Mucosa of stomach (tissue), 1 donor: ENCODE results near the gene RIPPLY3.
"Not testable (repeated sequence)": the region's sequence is repeated elsewhere in the genome, so short reads cannot be mapped to it uniquely, and the experiment has no call there.

Source experiments
- H3K27me3 ChIP-seq: one replicate; pipeline ENCODE4 v1.7.0; 2013; ENCODE audit warnings: mild to moderate bottlenecking, low read length; ENCODE audit not compliant: control insufficient read depth, insufficient read depth
- H3K36me3 ChIP-seq: one replicate; pipeline ENCODE4 v1.7.0; 2013; ENCODE audit warnings: low read length; ENCODE audit not compliant: control insufficient read depth, insufficient read depth
- H3K4me1 ChIP-seq: one replicate; pipeline ENCODE4 v1.7.0; 2013; ENCODE audit warnings: mild to moderate bottlenecking, low read length; ENCODE audit not compliant: control insufficient read depth, insufficient read depth
- H3K4me3 ChIP-seq: one replicate; pipeline ENCODE4 v1.7.0; 2013; ENCODE audit warnings: low read length
- H3K9ac ChIP-seq: one replicate; pipeline ENCODE4 v1.7.0; 2013; ENCODE audit warnings: mild to moderate bottlenecking, low read length, moderate library complexity
- H3K9me3 ChIP-seq: one replicate; pipeline ENCODE4 v1.7.0; 2013; ENCODE audit warnings: mild to moderate bottlenecking, low read length, moderate library complexity; ENCODE audit not compliant: control insufficient read depth
- donor health status: Pancreatic carcinoma.

RIPPLY3 gene

GRCh38 chr21:36989199-36989698 lies 17.3 kb upstream of the RIPPLY3 start:
- H3K9me3 ChIP-seq, H3K4me1 ChIP-seq, H3K36me3 ChIP-seq, H3K27me3 ChIP-seq: not testable (repeated sequence)
- peak overlapping the region; percentile 75 for H3K9ac ChIP-seq
- H3K4me3 ChIP-seq, result peak overlapping the region; percentile 25

DNA sequence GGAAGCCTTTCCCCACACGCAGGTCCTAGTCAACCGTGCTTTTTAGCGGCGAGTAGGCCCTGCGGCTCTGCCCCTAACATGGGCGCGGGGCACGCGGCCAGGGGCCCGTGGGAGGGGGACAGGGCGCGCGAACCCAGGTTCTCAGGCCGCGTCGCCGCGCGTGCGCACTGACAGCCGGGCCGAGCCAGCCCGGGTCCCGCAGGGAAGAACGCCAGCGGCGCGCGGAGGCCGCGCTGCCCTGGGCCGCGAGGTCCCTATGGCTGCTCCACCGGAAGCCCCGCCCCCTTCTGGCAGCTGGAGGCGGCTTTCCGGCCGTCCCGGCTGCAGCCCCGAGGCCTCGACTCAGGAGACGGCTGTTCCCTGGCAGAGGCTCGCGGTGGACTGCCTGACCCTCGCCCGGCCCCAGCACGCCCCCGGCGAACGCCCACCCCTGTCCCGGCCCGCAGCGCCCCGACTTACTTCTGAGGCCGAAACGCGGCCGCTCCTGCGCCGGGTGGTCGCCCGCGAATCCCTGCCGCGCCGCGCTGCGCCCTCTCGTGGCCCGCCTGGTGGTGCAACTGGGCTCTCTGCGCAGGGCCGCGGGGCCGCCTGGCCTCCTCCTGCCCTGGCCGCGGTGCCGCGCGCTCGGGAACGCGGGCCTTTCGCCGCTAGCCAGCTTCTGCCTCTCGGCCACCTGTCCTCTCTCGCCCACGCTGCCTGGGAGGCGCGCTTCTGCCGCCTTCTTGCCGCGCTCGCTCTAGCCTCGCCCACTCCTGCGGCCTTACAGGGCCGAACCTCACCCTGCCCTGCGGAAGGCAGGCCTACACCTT lies 16.6 kb upstream of the RIPPLY3 start:
- Histone ChIP-seq H3K27me3 (no peaks in the 10 kb centered on the region), H3K4me3 (peak overlapping the region; percentile 25), H3K9ac (peak overlapping the region; percentile 75), H3K9me3 (no peaks in the 10 kb centered on the region), H3K36me3 (no peaks in the 10 kb centered on the region), H3K4me1 (peaks cover 5% of the 10 kb centered on the region)

DNA sequence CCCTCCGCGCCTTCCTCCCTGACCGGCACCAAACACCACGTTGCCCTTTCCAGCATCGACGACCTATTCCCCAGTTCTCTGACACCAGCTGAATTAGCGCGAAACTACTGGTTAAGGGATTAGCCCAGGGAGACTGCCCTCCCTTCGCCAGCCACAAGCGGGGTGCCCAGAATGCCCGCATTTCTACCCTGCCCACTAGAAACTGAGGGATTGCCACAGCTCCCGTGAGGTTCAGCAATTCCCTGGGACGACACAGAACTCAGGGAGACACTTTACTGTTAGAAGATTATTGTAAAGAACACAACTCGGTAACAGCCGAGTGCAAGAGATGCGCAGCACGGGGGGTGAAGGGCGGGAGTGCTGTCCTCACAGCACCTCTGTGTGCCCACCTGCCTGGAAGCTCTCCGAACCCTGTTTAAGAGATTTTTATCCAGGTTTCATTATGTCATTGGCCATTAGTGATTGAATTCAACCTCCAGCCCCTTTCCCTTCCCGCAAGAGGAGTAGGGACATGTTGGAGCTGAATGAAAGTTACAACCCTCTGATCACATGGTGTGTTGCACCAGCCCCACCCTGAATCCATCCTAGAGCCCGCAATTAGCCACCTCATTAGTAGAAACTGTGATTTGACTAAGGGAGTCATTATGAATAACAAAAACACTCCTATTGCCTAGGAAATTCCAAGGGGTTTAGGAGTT lies 15.8 kb upstream of the RIPPLY3 start:
- Histone ChIP-seq H3K9ac (peak overlapping the region; percentile 75), H3K9me3 (no peaks in the 10 kb centered on the region), H3K4me1 (peaks cover 5% of the 10 kb centered on the region), H3K27me3 (no peaks in the 10 kb centered on the region), H3K4me3 (peak overlapping the region; percentile 25), H3K36me3 (no peaks in the 10 kb centered on the region)

- no peak overlapping the region for H3K4me3 ChIP-seq
- no peaks in the 10 kb centered on the region for H3K36me3 ChIP-seq
- no peak overlapping the region for H3K9ac ChIP-seq
- no peaks in the 10 kb centered on the region for H3K27me3 ChIP-seq
- H3K9me3 ChIP-seq, result no peaks in the 10 kb centered on the region
- peaks cover 5% of the 10 kb centered on the region for H3K4me1 ChIP-seq
Measured at GRCh38 chr21:36992671-36993070, 13.8 kb upstream of the RIPPLY3 start.

GRCh38 chr21:36994501-36995158 lies 11.9 kb upstream of the RIPPLY3 start:
- Histone ChIP-seq H3K36me3 (no peaks in the 10 kb centered on the region), H3K9ac (no peak overlapping the region), H3K4me1 (peaks cover 5% of the 10 kb centered on the region), H3K27me3 (no peaks in the 10 kb centered on the region), H3K9me3 (no peaks in the 10 kb centered on the region), H3K4me3 (no peak overlapping the region)

- H3K4me1 ChIP-seq, H3K4me3 ChIP-seq, H3K27me3 ChIP-seq, H3K9ac ChIP-seq, H3K9me3 ChIP-seq, H3K36me3 ChIP-seq: not testable (repeated sequence)
Measured at GRCh38 chr21:36995285-36995684, 11.2 kb upstream of the RIPPLY3 start.

GRCh38 chr21:36999131-36999898 lies 7.2 kb upstream of the RIPPLY3 start:
- Histone ChIP-seq H3K9me3 (no peaks in the 10 kb centered on the region), H3K9ac (no peak overlapping the region), H3K4me1 (no peaks in the 10 kb centered on the region), H3K36me3 (no peaks in the 10 kb centered on the region), H3K4me3 (no peak overlapping the region), H3K27me3 (no peaks in the 10 kb centered on the region)

DNA sequence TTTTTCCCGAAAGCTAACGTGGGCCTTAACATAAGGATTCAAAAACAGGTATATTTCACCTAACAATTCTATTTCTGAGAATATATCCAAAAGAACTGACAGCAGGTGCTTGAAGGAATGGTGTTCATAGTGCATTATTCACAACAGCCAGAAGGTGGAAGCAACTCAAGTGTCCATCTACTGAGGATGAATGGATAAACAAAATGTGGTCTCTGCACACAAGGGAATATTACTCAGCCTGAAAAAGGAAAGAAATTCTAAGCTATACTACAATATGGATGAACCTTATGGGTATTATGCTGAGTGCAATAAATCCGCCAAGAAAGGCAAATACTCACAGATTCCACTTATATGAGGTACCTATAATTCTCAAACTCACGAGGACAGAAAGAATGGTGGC lies 6.1 kb upstream of the RIPPLY3 start:
- Histone ChIP-seq H3K4me1 (no peaks in the 10 kb centered on the region), H3K4me3 (no peak overlapping the region), H3K9ac (no peak overlapping the region), H3K9me3 (no peaks in the 10 kb centered on the region), H3K36me3 (no peaks in the 10 kb centered on the region), H3K27me3 (no peaks in the 10 kb centered on the region)

DNA sequence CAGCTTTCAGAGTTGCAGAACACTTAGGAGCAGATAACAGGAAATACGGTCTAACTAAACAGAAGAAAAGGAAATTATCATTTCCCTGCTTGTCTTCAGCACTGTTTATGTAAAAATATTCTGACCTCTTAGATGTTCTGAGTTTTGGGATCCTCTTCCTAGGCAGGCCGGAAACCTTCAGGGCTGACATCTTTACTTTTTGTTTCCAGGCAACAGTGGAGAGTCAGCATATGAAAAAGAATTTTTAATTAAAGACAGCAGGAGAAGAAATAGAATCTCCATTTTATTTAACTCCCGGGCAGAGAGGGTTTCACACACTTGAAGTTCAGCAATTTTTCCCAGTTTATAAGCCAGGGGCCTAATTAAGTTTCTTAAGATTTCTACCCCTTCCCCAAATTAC lies 5.1 kb upstream of the RIPPLY3 start:
- Histone ChIP-seq H3K4me3 (no peak overlapping the region), H3K36me3 (no peaks in the 10 kb centered on the region), H3K4me1 (no peaks in the 10 kb centered on the region), H3K9ac (no peak overlapping the region), H3K27me3 (peaks cover 10% of the 10 kb centered on the region), H3K9me3 (no peaks in the 10 kb centered on the region)

- not testable (repeated sequence) for H3K9ac ChIP-seq, H3K9me3 ChIP-seq, H3K36me3 ChIP-seq, H3K4me3 ChIP-seq, H3K4me1 ChIP-seq
- peaks cover 23% of the 10 kb centered on the region for H3K27me3 ChIP-seq
Measured at GRCh38 chr21:37002851-37003250, 3.7 kb upstream of the RIPPLY3 start.

GRCh38 chr21:37003917-37004316 lies 2.6 kb upstream of the RIPPLY3 start:
- H3K9ac ChIP-seq, H3K36me3 ChIP-seq, H3K4me3 ChIP-seq, H3K9me3 ChIP-seq, H3K4me1 ChIP-seq: not testable (repeated sequence)
- peaks cover 33% of the 10 kb centered on the region for H3K27me3 ChIP-seq
